ENCODE data around the gene TMEM53. TPM values are rescaled to one million over a fixed set of nuclear protein-coding genes. Genes with fewer than 3 reads are reported as not detected.

The TMEM53 gene
- total and polyA plus RNA-seq, 2 donors (not counting 3 experiments of a cell fraction or from before 2014, with no cell fraction given) = 5.3 to 16.5 TPM

DNA sequence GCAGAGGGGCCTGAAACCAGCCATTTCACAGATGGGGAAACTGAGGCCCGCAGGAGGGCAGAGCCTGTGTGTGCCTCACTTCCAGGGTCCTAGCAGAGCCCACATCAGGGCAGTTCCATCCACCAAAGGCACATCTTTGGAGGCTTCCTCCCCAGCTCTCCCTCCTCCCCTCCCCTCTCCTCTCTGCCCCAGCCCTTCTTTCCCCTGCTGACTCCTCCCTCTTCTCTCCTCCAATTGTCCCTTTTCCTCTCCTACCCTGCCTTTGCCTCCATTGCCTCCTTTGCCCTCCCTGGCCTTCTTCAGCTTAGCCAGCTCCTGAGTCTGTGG lies 56.6 kb downstream of the TMEM53 start:
- Histone ChIP-seq H3K4me3 (replicated peaks in 1 of 3; ENCODE audit: insufficient read depth in 1 of 3, low read depth in 1 of 3, low read length in 3 of 3) (no peak overlapping the region), H3K4me1 (ENCODE audit: control insufficient read depth, extremely low read depth, insufficient read depth, low read length) (no peaks in the 10 kb centered on the region), H4K20me1 (replicated peaks; ENCODE audit: control insufficient read depth, extremely low read depth, insufficient read depth, low read length) (no peaks in the 10 kb centered on the region), H3K27ac (ENCODE audit: insufficient read depth, low read depth, low read length) (no peak overlapping the region), H3K27me3 (ENCODE audit: control insufficient read depth in 2 of 2, insufficient read depth in 2 of 2, low read length in 2 of 2) (peaks cover 36 to 48% of the 10 kb centered on the region in 2 experiments), H3K9ac (replicated peaks; ENCODE audit: extremely low read depth, insufficient read depth, low read length) (no peak overlapping the region), H3K9me1 (replicated peaks; ENCODE audit: control insufficient read depth, extremely low read depth, insufficient read depth, low read length) (no peaks in the 10 kb centered on the region), H3K79me2 (ENCODE audit: control insufficient read depth, insufficient read depth, low read length) (no peaks in the 10 kb centered on the region), H3K9me3 (replicated peaks; ENCODE audit: control insufficient read depth, insufficient read depth, low read length) (no peaks in the 10 kb centered on the region), H2AFZ (ENCODE audit: low read depth, low read length) (no peak overlapping the region), H3K4me2 (ENCODE audit: insufficient read depth, low read length) (no peak overlapping the region), H3K36me3 (ENCODE audit: control insufficient read depth in 2 of 2, extremely low read depth in 1 of 2, insufficient read depth in 2 of 2, low read length in 2 of 2) (no peaks in the 10 kb centered on the region)
- TF ChIP-seq JUN (IDR thresholded peaks at IDR 0.05; ENCODE audit: borderline replicate concordance, insufficient read depth, insufficient read length, low read depth) (no peak), CTCF (IDR thresholded peaks at IDR 0.05; ENCODE audit: extremely low read depth in 1 of 2, insufficient read depth in 1 of 2, low read depth in 1 of 2, low read length in 2 of 2) (no peak), POLR2A (IDR thresholded peaks at IDR 0.05; ENCODE audit: low read depth, low read length) (no peak), GATA2 (IDR thresholded peaks at IDR 0.05; ENCODE audit: insufficient read depth, insufficient read length, low read depth, low read length) (no peak), FOS (IDR thresholded peaks at IDR 0.05; ENCODE audit: borderline replicate concordance, insufficient read depth, low read length) (no peak), MYC (IDR thresholded peaks at IDR 0.05; ENCODE audit: low read depth, low read length) (no peak), POLR2AphosphoS5 (IDR thresholded peaks at IDR 0.05; ENCODE audit: insufficient read depth, low read depth, low read length) (no peak), EZH2 (IDR thresholded peaks at IDR 0.05; ENCODE audit: borderline replicate concordance, low read depth, low read length, severe bottlenecking) (no peak)
- TF ChIP-seq, protein P1, sequence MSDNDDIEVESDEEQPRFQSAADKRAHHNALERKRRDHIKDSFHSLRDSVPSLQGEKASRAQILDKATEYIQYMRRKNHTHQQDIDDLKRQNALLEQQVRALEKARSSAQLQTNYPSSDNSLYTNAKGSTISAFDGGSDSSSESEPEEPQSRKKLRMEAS (IDR thresholded peaks at IDR 0.05; ENCODE audit: insufficient read depth, insufficient read length) = no peak
- FAIRE-seq = no peak
- ChIA-PET CTCF (interaction anchor here (0.8 kb wide), 1 partner anchor 35 kb away, joined by 3 read pairs; no protein-coding TSS in a partner anchor), POLR2A (no interaction called here)
- BruUV-seq (replicated peaks) = no TSS peak
- intact Hi-C loops (cut with micrococcal nuclease) = no loop called here
- dilution Hi-C loops (cut with MboI; ENCODE audit: extremely low pct_ligation_motif_present, low sequenced_read_pairs) = no loop called here
- no peak for DNase-seq (ENCODE audit: low read depth, low spot score)

All from endothelial cell of umbilical vein (primary cell).